Lung (tissue), 12 donors: ENCODE data around the gene LYPD6B. TPM values are rescaled to one million over a fixed set of nuclear protein-coding genes. Genes with fewer than 3 reads are reported as not detected.
A peak's percentile ranks its signal among the peaks of the same experiment; 100 is the strongest.

ENCODE experiments used
- ATAC-seq: fragments of 200-7000 bp; cut with Tn5 transposase; one replicate; pipeline ENCODE4 v1.9.1; 2020; ENCODE audit warnings: moderate number of reproducible peaks; ENCODE audit not compliant: insufficient read depth, low FRiP score
- DNase-seq, 3 donors: peaks; one replicate each; pipeline ENCODE4 v3.0.0-alpha.2; 2013 to 2017
- H3K27ac ChIP-seq, 2 donors: one replicate each; pipeline ENCODE4 v1.5.1; 2013; ENCODE audit warnings: mild to moderate bottlenecking in 2 of 2, moderate library complexity in 2 of 2, control low read depth in 1 of 2, inconsistent platforms in 1 of 2, low read depth in 1 of 2, low read length in 1 of 2
- H3K27me3 ChIP-seq, 3 donors: one replicate each; pipeline ENCODE4 v1.5.1; 2013; ENCODE audit warnings: low read length in 2 of 3; ENCODE audit not compliant: control insufficient read depth in 3 of 3, insufficient read depth in 3 of 3
- H3K36me3 ChIP-seq, 4 donors: one replicate each; pipeline ENCODE4 v1.5.1; 2013; ENCODE audit warnings: low read length in 4 of 4, mild to moderate bottlenecking in 1 of 4, moderate library complexity in 1 of 4; ENCODE audit not compliant: control insufficient read depth in 4 of 4, insufficient read depth in 4 of 4
- H3K4me1 ChIP-seq, 5 donors: one replicate each; pipeline ENCODE4 v1.5.1; 2013; ENCODE audit warnings: low read length in 5 of 5, mild to moderate bottlenecking in 2 of 5, moderate library complexity in 1 of 5; ENCODE audit not compliant: control insufficient read depth in 5 of 5, insufficient read depth in 5 of 5
- H3K4me3 ChIP-seq: one replicate; pipeline ENCODE4 v1.5.1; 2013; ENCODE audit warnings: mild to moderate bottlenecking, control low read depth, moderate library complexity
- H3K9ac ChIP-seq, 2 donors: one replicate each; pipeline ENCODE4 v1.5.1; 2013; ENCODE audit warnings: low read length in 2 of 2, control low read depth in 1 of 2; ENCODE audit not compliant: insufficient read depth in 1 of 2
- H3K9me3 ChIP-seq, 4 donors: one replicate each; pipeline ENCODE4 v1.5.1; 2013; ENCODE audit warnings: low read length in 3 of 4, mild to moderate bottlenecking in 1 of 4, moderate library complexity in 1 of 4; ENCODE audit not compliant: control insufficient read depth in 4 of 4, insufficient read depth in 3 of 4
- CTCF ChIP-seq: IDR thresholded peaks from 2 replicates; pipeline ENCODE4 v1.5.1; 2012; ENCODE audit warnings: mild to moderate bottlenecking; ENCODE audit errors: control extremely low read depth, extremely low read depth
- WGBS, 2 donors: extraction: QIAGEN DNeasy Blood & Tissue Kit; methylation state at CpG; one replicate each; pipeline ENCODE4 v1.1.7; 2013; 5-methylcytosine and 5-hydroxymethylcytosine counted together
- polyA plus RNA-seq, 2 donors: library from polyadenylated mRNA; stranded (reverse); fragments of 200-250 nt; gene quantifications; one replicate each; pipeline ENCODE4 v1.2.1, GENCODE V29; 2013
- total RNA-seq, 2 donors: library from RNA; depleted of rRNA in 1 of 2; stranded (reverse); fragments of >200 nt in 1 of 2; gene quantifications; one replicate each; pipeline ENCODE4 v1.2.1, GENCODE V29; 2014 to 2021
- donor health status: control.
- donor health status: control.
- donor health status: Bipolar disorder and iron deficiency.
- donor health status: healthy.
- donor health status: DM: yes; HTN: yes; CAD: no.

Gene LYPD6B
- total and polyA plus RNA-seq, 4 donors, result 2.5 to 12.4 (median 3.4) TPM

DNA sequence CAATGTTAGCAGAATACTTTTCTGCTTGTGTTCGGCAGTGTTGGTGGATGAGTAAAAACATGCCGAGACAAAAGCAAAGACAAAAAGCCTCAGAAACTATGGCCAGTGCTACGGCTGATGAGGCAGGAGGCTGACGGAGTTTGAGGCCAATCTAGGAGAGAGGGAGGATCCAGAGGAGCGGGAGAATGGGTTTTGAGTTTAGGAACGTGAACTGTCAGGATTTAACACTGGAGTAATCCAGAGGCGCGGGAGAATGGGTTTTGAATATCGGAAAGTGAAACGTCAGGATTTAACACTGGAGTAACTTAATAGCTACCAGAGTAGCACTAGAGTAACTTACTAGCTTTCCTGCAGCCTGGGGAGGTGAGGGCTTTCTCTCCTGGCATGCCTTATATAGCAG is 37.4 kb downstream of the LYPD6B start:
- H3K27me3 ChIP-seq, result no peaks in the 10 kb centered on the region
- 68 to 83% methylated on average over 10 of the region's 10 CpGs for WGBS, 2 donors
- DNase-seq (peak; percentile 49 to 79 (median 70)), ATAC-seq (no peak)
- no peak overlapping the region for H3K4me3 ChIP-seq
- H3K27ac ChIP-seq, result no peak overlapping the region
- no peaks in the 10 kb centered on the region for H3K9me3 ChIP-seq
- peaks cover 0 to 81% (median 29%) of the 10 kb centered on the region in 5 donors for H3K4me1 ChIP-seq
- H3K36me3 ChIP-seq, result no peaks in the 10 kb centered on the region
- TF ChIP-seq CTCF, result no peak
- peak overlapping the region in 1 of 2 donors; percentile 74 for H3K9ac ChIP-seq

DNA sequence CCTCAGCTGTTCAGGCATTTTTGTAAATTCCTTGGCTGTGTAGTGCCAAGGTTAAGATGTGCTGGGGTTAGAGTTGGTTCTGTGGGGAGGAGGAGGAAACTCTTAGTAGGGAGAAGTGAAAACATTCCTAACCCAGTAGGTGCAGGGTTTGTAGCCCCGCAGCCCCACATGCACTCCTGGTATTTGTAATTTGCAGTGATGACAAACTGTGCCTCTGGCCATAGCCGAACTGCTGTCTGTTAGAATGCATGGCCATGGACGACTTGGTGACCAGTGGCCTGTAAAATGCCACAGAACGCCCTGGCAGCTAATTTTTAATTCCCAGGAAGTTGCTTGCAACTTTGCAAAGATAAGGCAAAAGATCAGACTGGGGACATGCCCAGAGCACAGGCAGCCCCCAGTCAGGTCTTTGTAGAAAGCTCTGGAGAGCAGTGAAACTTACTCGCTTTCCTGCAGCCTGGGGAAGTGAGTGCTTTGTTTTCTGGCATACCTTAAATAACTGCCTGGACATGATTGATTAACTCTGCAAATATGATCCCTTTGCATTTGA is 38.4 kb downstream of the LYPD6B start:
- Histone ChIP-seq H3K9ac (peak overlapping the region in 1 of 2 donors; percentile 14), H3K4me1 (peaks cover 0 to 81% (median 32%) of the 10 kb centered on the region in 5 donors), H3K27ac (peak overlapping the region in 1 of 2 donors; percentile 1), H3K4me3 (no peak overlapping the region), H3K27me3 (no peaks in the 10 kb centered on the region), H3K36me3 (no peaks in the 10 kb centered on the region), H3K9me3 (no peaks in the 10 kb centered on the region)
- 57 to 68% methylated on average over 5 of the region's 5 CpGs for WGBS, 2 donors
- no peak for TF ChIP-seq CTCF
- ATAC-seq (no peak), DNase-seq (peak; percentile 43 to 62 (median 59))

DNA sequence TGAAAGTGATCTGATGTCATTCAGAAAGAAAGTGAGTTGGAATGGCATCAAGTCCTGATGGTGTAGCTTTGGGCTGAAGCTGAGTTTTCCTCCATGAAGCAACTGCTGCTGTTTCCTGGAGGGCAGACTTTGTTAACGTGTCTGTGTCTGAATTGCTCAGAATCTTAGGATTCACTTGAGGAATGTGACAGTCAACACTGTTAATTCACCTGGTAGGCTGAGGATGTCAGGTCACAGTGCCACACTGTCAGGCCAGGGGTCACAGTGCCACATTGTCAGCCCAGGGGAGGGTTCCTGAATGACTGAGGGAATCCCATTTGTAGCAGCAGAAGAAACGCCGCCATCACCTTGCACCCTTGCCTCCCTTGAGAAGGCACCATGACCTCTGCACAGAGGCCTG is 39.4 kb downstream of the LYPD6B start:
- ATAC-seq, result no peak
- peak overlapping the region in 1 of 2 donors; percentile 54 for H3K9ac ChIP-seq
- 76 to 78% methylated on average over 3 of the region's 3 CpGs for WGBS, 2 donors

More for the DNA sequence above, 39.4 kb downstream of the LYPD6B start:
- no peak for TF ChIP-seq CTCF
- no peaks in the 10 kb centered on the region for H3K36me3 ChIP-seq
- no peak overlapping the region for H3K4me3 ChIP-seq
- H3K4me1 ChIP-seq, result peaks cover 0 to 91% (median 41%) of the 10 kb centered on the region in 5 donors
- DNase-seq, result no peak
- no peaks in the 10 kb centered on the region for H3K27me3 ChIP-seq
- H3K9me3 ChIP-seq, result no peaks in the 10 kb centered on the region
- no peak overlapping the region for H3K27ac ChIP-seq
